Epithelial cell of esophagus (primary cell): ENCODE data around the gene LHX2.

Source experiments
- DNase-seq: peaks from one replicate; pipeline ENCODE4 v3.0.0; 2010; ENCODE audit warnings: low read depth
- H3K4me3 ChIP-seq: 2 replicates; pipeline ENCODE4 v1.5.1; 2011; ENCODE audit warnings: mild to moderate bottlenecking, low read length, control low read depth
- CTCF ChIP-seq: IDR thresholded peaks from 2 replicates; pipeline ENCODE4 v1.5.1; 2011; ENCODE audit warnings: low read depth, mild to moderate bottlenecking, low read length, control low read depth, inconsistent platforms; ENCODE audit not compliant: insufficient read depth; ENCODE audit errors: missing control alignments

LHX2 gene

GRCh38 chr9:124014211-124014955 lies 2.8 kb downstream of the LHX2 start:
- no peak overlapping the region for H3K4me3 ChIP-seq
- TF ChIP-seq CTCF: no peak
- DNase-seq: no peak

- H3K4me3 ChIP-seq: no peak overlapping the region
- DNase-seq: no peak
- TF ChIP-seq CTCF: no peak
Measured at GRCh38 chr9:124014956-124015660, 3.5 kb downstream of the LHX2 start.

- TF ChIP-seq CTCF: no peak
Measured at GRCh38 chr9:124015661-124016131, 4.1 kb downstream of the LHX2 start.

GRCh38 chr9:124016175-124017050 lies 4.8 kb downstream of the LHX2 start:
- DNase-seq: no peak
- H3K4me3 ChIP-seq: no peak overlapping the region
- TF ChIP-seq CTCF: no peak

More at GRCh38 chr9:124015661-124016131, 4.1 kb downstream of the LHX2 start:
- H3K4me3 ChIP-seq: no peak overlapping the region
- no peak for DNase-seq

GRCh38 chr9:124017051-124017928 lies 5.7 kb downstream of the LHX2 start:
- H3K4me3 ChIP-seq: no peak overlapping the region
- DNase-seq: no peak
- TF ChIP-seq CTCF: no peak
